H9 (cell line): ENCODE results near the gene SLC16A7. TPM values are rescaled to one million over a fixed set of nuclear protein-coding genes. Genes with fewer than 3 reads are reported as not detected.
"Not testable (repeated sequence)": the region's sequence is repeated elsewhere in the genome, so short reads cannot be mapped to it uniquely, and the experiment has no call there.

Source experiments
- DNase-seq: peaks from one replicate; pipeline ENCODE4 v3.0.0-alpha.2; 2017
- H2AFZ ChIP-seq: one replicate; pipeline ENCODE4 v1.6.1; 2013; ENCODE audit warnings: mild to moderate bottlenecking, low read length, control low read depth, moderate library complexity
- H2AK5ac ChIP-seq: 2 replicates; pipeline ENCODE4 v1.6.1; 2013; ENCODE audit warnings: low read length, control low read depth, mixed read lengths; ENCODE audit not compliant: insufficient read length
- H2BK120ac ChIP-seq: one replicate; pipeline ENCODE4 v1.6.1; 2013; ENCODE audit warnings: low read depth, mild to moderate bottlenecking, low read length, control low read depth, inconsistent platforms; ENCODE audit not compliant: poor library complexity, severe bottlenecking
- H2BK12ac ChIP-seq: 2 replicates; pipeline ENCODE4 v1.6.1; 2013; ENCODE audit warnings: low read length, control low read depth, mixed read lengths, low read depth; ENCODE audit not compliant: insufficient read length
- H2BK15ac ChIP-seq: 2 replicates; pipeline ENCODE4 v1.6.1; 2013; ENCODE audit warnings: low read depth, low read length, control low read depth
- H2BK20ac ChIP-seq: one replicate; pipeline ENCODE4 v1.6.1; 2013; ENCODE audit warnings: low read depth, mild to moderate bottlenecking, low read length, control low read depth, inconsistent platforms; ENCODE audit not compliant: poor library complexity, severe bottlenecking
- H2BK5ac ChIP-seq: 2 replicates; pipeline ENCODE4 v1.6.1; 2013; ENCODE audit warnings: low read length, control low read depth, mixed read lengths; ENCODE audit not compliant: insufficient read length
- H3K14ac ChIP-seq: 2 replicates; pipeline ENCODE4 v1.6.1; 2013; ENCODE audit warnings: low read length, control low read depth; ENCODE audit not compliant: insufficient read depth
- H3K18ac ChIP-seq: 2 replicates; pipeline ENCODE4 v1.6.1; 2013; ENCODE audit warnings: low read depth, mild to moderate bottlenecking, mixed read lengths, low read length, control low read depth; ENCODE audit not compliant: insufficient read length
- H3K23ac ChIP-seq: 2 replicates; pipeline ENCODE4 v1.6.1; 2013; ENCODE audit warnings: low read length, control low read depth, mixed read lengths, low read depth; ENCODE audit not compliant: insufficient read length
- H3K23me2 ChIP-seq: 2 replicates; pipeline ENCODE4 v1.6.1; 2013; ENCODE audit warnings: low read depth, mild to moderate bottlenecking, mixed read lengths, low read length, control low read depth; ENCODE audit not compliant: insufficient read length, poor library complexity, severe bottlenecking
- H3K27ac ChIP-seq: 2 replicates; pipeline ENCODE4 v1.5.1; 2013; ENCODE audit warnings: low read length, control low read depth, mixed read lengths, low read depth; ENCODE audit not compliant: insufficient read length
- H3K27me3 ChIP-seq: 2 replicates; pipeline ENCODE4 v1.6.1; 2013; ENCODE audit warnings: low read length, control low read depth, inconsistent platforms; ENCODE audit not compliant: insufficient read depth
- H3K4ac ChIP-seq: 2 replicates; pipeline ENCODE4 v1.6.1; 2013; ENCODE audit warnings: low read depth, mild to moderate bottlenecking, control low read depth, inconsistent platforms, low read length, moderate library complexity
- H3K4me1 ChIP-seq: 2 replicates; pipeline ENCODE4 v1.6.1; 2013; ENCODE audit warnings: low read length, control low read depth, inconsistent platforms; ENCODE audit not compliant: insufficient read depth
- H3K4me2 ChIP-seq: 2 replicates; pipeline ENCODE4 v1.6.1; 2013; ENCODE audit warnings: low read length, control low read depth, mixed read lengths; ENCODE audit not compliant: insufficient read length, insufficient read depth
- H3K56ac ChIP-seq: 2 replicates; pipeline ENCODE4 v1.6.1; 2013; ENCODE audit warnings: low read depth, mild to moderate bottlenecking, mixed read lengths, low read length, control low read depth; ENCODE audit not compliant: insufficient read length
- H3K79me1 ChIP-seq: 2 replicates; pipeline ENCODE4 v1.6.1; 2013; ENCODE audit warnings: low read depth, mild to moderate bottlenecking, moderate library complexity, low read length, control low read depth, inconsistent platforms; ENCODE audit not compliant: insufficient read depth, poor library complexity, severe bottlenecking
- H3K79me2 ChIP-seq: 2 replicates; pipeline ENCODE4 v1.6.1; 2013; ENCODE audit warnings: low read length, control low read depth, inconsistent platforms; ENCODE audit not compliant: insufficient read depth
- H3K9ac ChIP-seq: 2 replicates; pipeline ENCODE4 v1.6.1; 2013; ENCODE audit warnings: low read length, control low read depth, mixed read lengths; ENCODE audit not compliant: insufficient read length; ENCODE audit errors: extremely low read depth
- H3K9me3 ChIP-seq: one replicate; pipeline ENCODE4 v1.6.1; 2013; ENCODE audit warnings: low read depth, low read length, inconsistent platforms; ENCODE audit not compliant: control insufficient read depth
- H3T11ph ChIP-seq: one replicate; pipeline ENCODE4 v1.6.1; 2013; ENCODE audit warnings: mild to moderate bottlenecking, low read length, control low read depth, inconsistent platforms
- H4K20me1 ChIP-seq: one replicate; pipeline ENCODE4 v1.6.1; 2013; ENCODE audit not compliant: control insufficient read depth, insufficient read length, insufficient read depth
- H4K5ac ChIP-seq: 2 replicates; pipeline ENCODE4 v1.6.1; 2013; ENCODE audit warnings: low read depth, mild to moderate bottlenecking, mixed read lengths, low read length, control low read depth; ENCODE audit not compliant: insufficient read length
- H4K8ac ChIP-seq: replicated peaks from 2 replicates; pipeline ENCODE4 v1.6.1; 2013; ENCODE audit warnings: low read length, control low read depth, mixed read lengths, low read depth; ENCODE audit not compliant: insufficient read length
- H4K91ac ChIP-seq: 2 replicates; pipeline ENCODE4 v1.6.1; 2013; ENCODE audit warnings: low read depth, mild to moderate bottlenecking, moderate library complexity, mixed read lengths, low read length, control low read depth; ENCODE audit not compliant: insufficient read length
- H3K27ac Mint-ChIP-seq, 3 experiments: 2 replicates in 2 of 3; 3 replicates in 1 of 3; pipeline ENCODE4 v1.8.0; 2020 to 2021; ENCODE audit warnings: mixed read lengths in 3 of 3, mild to moderate bottlenecking in 1 of 3, moderate library complexity in 1 of 3
- H3K27me3 Mint-ChIP-seq: 2 replicates; pipeline ENCODE4 v1.8.0; 2021; ENCODE audit warnings: low read depth, mild to moderate bottlenecking, moderate library complexity, mixed read lengths
- H3K36me3 Mint-ChIP-seq, 3 experiments: 2 replicates in 2 of 3; 3 replicates in 1 of 3; pipeline ENCODE4 v1.8.0; 2020 to 2021; ENCODE audit warnings: low read depth in 3 of 3, mixed read lengths in 3 of 3; ENCODE audit not compliant: insufficient read depth in 1 of 3
- H3K4me1 Mint-ChIP-seq, 2 experiments: 2 replicates each; pipeline ENCODE4 v1.8.0; 2020; ENCODE audit warnings: mixed read lengths in 2 of 2
- H3K4me3 Mint-ChIP-seq, 2 experiments: 2 replicates in 1 of 2; 3 replicates in 1 of 2; pipeline ENCODE4 v1.8.0; 2020 to 2021; ENCODE audit warnings: mild to moderate bottlenecking in 2 of 2, mixed read lengths in 2 of 2, moderate library complexity in 1 of 2
- H3K9me3 Mint-ChIP-seq, 2 experiments: 2 replicates in 1 of 2; 3 replicates in 1 of 2; pipeline ENCODE4 v1.8.0; 2020; ENCODE audit warnings: mild to moderate bottlenecking in 2 of 2, mixed read lengths in 2 of 2, moderate library complexity in 1 of 2
- WGBS: extraction: QIAGEN DNeasy Blood & Tissue Kit; methylation state at CpG from one replicate; pipeline ENCODE4 v1.1.7; 2013; ENCODE audit warnings: missing lambda C conversion rate, low lambda C conversion rate, mixed read lengths; ENCODE audit not compliant: insufficient read length; ENCODE audit errors: extremely low coverage; 5-methylcytosine and 5-hydroxymethylcytosine counted together
- total RNA-seq: library from RNA; stranded (reverse); gene quantifications from 2 replicates; pipeline ENCODE4 v1.2.1, GENCODE V29; 2021
- TF ChIP-seq, protein P1 (sequence below): fragments of 200-600 bp; sonication (generic); conservative IDR thresholded peaks from 3 replicates; pipeline ENCODE4 v1.8.0; 2021; ENCODE audit warnings: antibody characterized with exemption, mild to moderate bottlenecking

The SLC16A7 gene
- total RNA-seq, 1 experiment from 2014 or later = 2.2 TPM

DNA sequence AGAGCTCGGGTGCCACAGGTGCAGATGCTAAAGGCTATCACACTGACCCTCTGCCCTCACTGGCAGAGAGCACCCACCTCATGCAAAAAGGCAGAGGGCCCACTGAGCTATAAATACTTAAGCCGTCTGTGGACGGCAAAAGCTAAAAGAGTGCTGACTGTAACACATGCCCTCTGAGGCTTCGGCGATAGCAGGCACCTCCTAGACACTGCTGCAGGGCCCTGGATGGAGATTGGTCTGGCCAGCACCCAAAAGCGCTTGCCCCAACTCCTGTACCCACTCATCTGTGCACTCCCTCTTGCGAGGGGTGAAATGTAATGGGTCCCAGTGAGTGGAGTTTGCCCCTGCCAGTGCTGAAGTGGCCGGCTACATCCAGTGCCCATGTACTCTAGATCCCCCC, 148.7 kb downstream of the SLC16A7 start:
- no peaks in the 10 kb centered on the region for H3K79me1 ChIP-seq
- H2BK120ac ChIP-seq = no peak overlapping the region
- H3T11ph ChIP-seq = no peak overlapping the region
- no peak overlapping the region for H3K27ac Mint-ChIP-seq
- WGBS = no CpG with 5 or more reads among the region's 8 CpGs
- H3K9me3 Mint-ChIP-seq = peaks cover under 1 to 3% of the 10 kb centered on the region in 2 experiments; a peak in 4 of 5 replicates
- no peaks in the 10 kb centered on the region for H3K4me1 ChIP-seq
- no peaks in the 10 kb centered on the region for H3K79me2 ChIP-seq
- no peak overlapping the region for H2AK5ac ChIP-seq
- H2BK15ac ChIP-seq = no peak overlapping the region
- peaks cover 0 to 6% of the 10 kb centered on the region in 2 experiments; a peak in 1 of 4 replicates for H3K4me1 Mint-ChIP-seq
- no peak overlapping the region for H3K4me2 ChIP-seq
- H3K27me3 Mint-ChIP-seq = no peaks in the 10 kb centered on the region; the same call in 1 of the 2 replicates
- no peaks in the 10 kb centered on the region for H4K20me1 ChIP-seq
- no peaks in the 10 kb centered on the region for H3K27me3 ChIP-seq
- no peaks in the 10 kb centered on the region for H3K23me2 ChIP-seq
- TF ChIP-seq, protein P1, sequence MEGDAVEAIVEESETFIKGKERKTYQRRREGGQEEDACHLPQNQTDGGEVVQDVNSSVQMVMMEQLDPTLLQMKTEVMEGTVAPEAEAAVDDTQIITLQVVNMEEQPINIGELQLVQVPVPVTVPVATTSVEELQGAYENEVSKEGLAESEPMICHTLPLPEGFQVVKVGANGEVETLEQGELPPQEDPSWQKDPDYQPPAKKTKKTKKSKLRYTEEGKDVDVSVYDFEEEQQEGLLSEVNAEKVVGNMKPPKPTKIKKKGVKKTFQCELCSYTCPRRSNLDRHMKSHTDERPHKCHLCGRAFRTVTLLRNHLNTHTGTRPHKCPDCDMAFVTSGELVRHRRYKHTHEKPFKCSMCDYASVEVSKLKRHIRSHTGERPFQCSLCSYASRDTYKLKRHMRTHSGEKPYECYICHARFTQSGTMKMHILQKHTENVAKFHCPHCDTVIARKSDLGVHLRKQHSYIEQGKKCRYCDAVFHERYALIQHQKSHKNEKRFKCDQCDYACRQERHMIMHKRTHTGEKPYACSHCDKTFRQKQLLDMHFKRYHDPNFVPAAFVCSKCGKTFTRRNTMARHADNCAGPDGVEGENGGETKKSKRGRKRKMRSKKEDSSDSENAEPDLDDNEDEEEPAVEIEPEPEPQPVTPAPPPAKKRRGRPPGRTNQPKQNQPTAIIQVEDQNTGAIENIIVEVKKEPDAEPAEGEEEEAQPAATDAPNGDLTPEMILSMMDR = no peak
- H2BK12ac ChIP-seq = no peak overlapping the region
- no peak overlapping the region for H3K4ac ChIP-seq
- H4K91ac ChIP-seq = no peak overlapping the region
- DNase-seq = no peak
- H2AFZ ChIP-seq = no peak overlapping the region
- no peak overlapping the region for H4K5ac ChIP-seq
- no peak overlapping the region for H2BK20ac ChIP-seq
- H3K9ac ChIP-seq = no peak overlapping the region
- H3K9me3 ChIP-seq = no peaks in the 10 kb centered on the region
- no peak overlapping the region for H3K4me3 Mint-ChIP-seq
- no peak overlapping the region for H4K8ac ChIP-seq
- H3K14ac ChIP-seq = no peak overlapping the region
- H3K36me3 Mint-ChIP-seq = peaks cover 0 to under 1% (median 0%) of the 10 kb centered on the region in 3 experiments; a peak in 1 of 7 replicates
- H2BK5ac ChIP-seq = no peak overlapping the region
- H3K27ac ChIP-seq = no peak overlapping the region
- H3K56ac ChIP-seq = no peak overlapping the region
- H3K18ac ChIP-seq = no peak overlapping the region
- no peak overlapping the region for H3K23ac ChIP-seq

DNA sequence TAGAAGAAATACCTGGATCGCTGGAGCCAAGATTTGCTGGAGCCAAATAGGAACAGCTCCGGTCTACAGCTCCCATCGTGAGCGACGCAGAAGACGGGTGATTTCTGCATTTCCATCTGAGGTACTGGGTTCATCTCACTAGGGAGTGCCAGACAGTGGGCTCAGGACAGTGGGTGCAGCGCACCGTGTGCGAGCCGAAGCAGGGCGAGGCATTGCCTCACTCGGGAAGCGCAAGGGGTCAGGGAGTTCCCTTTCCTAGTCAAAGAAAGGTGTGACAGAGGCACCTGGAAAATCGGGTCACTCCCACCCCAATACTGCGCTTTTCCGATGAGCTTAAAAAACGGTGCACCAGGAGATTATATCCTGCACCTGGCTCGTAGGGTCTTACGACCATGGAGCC, 155.3 kb downstream of the SLC16A7 start:
- H4K20me1 ChIP-seq, H2BK5ac ChIP-seq, H3K18ac ChIP-seq, H3K4me3 Mint-ChIP-seq, DNase-seq, H3K4ac ChIP-seq, H4K91ac ChIP-seq, H3K23ac ChIP-seq, H3K56ac ChIP-seq, H2AK5ac ChIP-seq, H3K23me2 ChIP-seq, H3K27me3 ChIP-seq, H2AFZ ChIP-seq, H2BK120ac ChIP-seq, H3K79me1 ChIP-seq, H3K9me3 ChIP-seq, H3K4me2 ChIP-seq, H3T11ph ChIP-seq, H3K27ac ChIP-seq, H3K14ac ChIP-seq, H3K79me2 ChIP-seq, H3K27me3 Mint-ChIP-seq, H3K4me1 Mint-ChIP-seq, H4K5ac ChIP-seq, H2BK15ac ChIP-seq, H2BK12ac ChIP-seq, H2BK20ac ChIP-seq, H3K4me1 ChIP-seq, H4K8ac ChIP-seq, H3K9ac ChIP-seq, H3K27ac Mint-ChIP-seq: not testable (repeated sequence)
- H3K36me3 Mint-ChIP-seq = peaks cover 5 to 24% (median 13%) of the 10 kb centered on the region in 3 experiments
- peaks cover 25 to 32% of the 10 kb centered on the region in 2 experiments for H3K9me3 Mint-ChIP-seq
- no CpG with 5 or more reads among the region's 19 CpGs for WGBS
